Karpas-422 (cell line): ENCODE results near the gene MLC1. TPM values are rescaled to one million over a fixed set of nuclear protein-coding genes. Genes with fewer than 3 reads are reported as not detected.

Source experiments
- DNase-seq: peaks from one replicate; pipeline ENCODE4 v3.0.0-alpha.2; 2015
- H2AFZ ChIP-seq: fragments of 200-600 bp; sonication (generic); 2 replicates; pipeline ENCODE4 v1.6.1; 2014; ENCODE audit warnings: antibody characterized with exemption, low read length, mixed read lengths
- H3K27ac ChIP-seq: fragments of 200-600 bp; sonication (generic); 2 replicates; pipeline ENCODE4 v1.5.1; 2014; ENCODE audit warnings: mild to moderate bottlenecking, low read length, moderate library complexity
- H3K27me3 ChIP-seq: fragments of 200-600 bp; sonication (generic); 2 replicates; pipeline ENCODE4 v1.6.1; 2014; ENCODE audit warnings: low read length, mixed read lengths
- H3K36me3 ChIP-seq: fragments of 200-600 bp; sonication (generic); 2 replicates; pipeline ENCODE4 v1.6.1; 2014; ENCODE audit warnings: low read length, mixed read lengths; ENCODE audit not compliant: insufficient read depth
- H3K4me1 ChIP-seq: fragments of 200-600 bp; sonication (generic); 2 replicates; pipeline ENCODE4 v1.6.1; 2014; ENCODE audit warnings: mild to moderate bottlenecking, low read length, mixed read lengths
- H3K4me2 ChIP-seq: fragments of 200-600 bp; sonication (generic); 2 replicates; pipeline ENCODE4 v1.6.1; 2014; ENCODE audit warnings: low read length, low read depth, mild to moderate bottlenecking; ENCODE audit not compliant: poor library complexity, severe bottlenecking
- H3K4me3 ChIP-seq: fragments of 200-600 bp; sonication (generic); 2 replicates; pipeline ENCODE4 v1.5.1; 2014; ENCODE audit warnings: mild to moderate bottlenecking, antibody characterized with exemption, low read length, mixed read lengths
- H3K79me2 ChIP-seq: fragments of 200-600 bp; sonication (generic); 2 replicates; pipeline ENCODE4 v1.6.1; 2014; ENCODE audit warnings: mild to moderate bottlenecking, low read length, mixed read lengths
- H3K9ac ChIP-seq: fragments of 200-600 bp; sonication (generic); 2 replicates; pipeline ENCODE4 v1.6.0; 2014; ENCODE audit warnings: low read length
- H3K9me2 ChIP-seq: fragments of 200-600 bp; sonication (generic), shearing (Covaris generic); replicated peaks from 2 replicates; pipeline ENCODE4 v1.6.0; 2014; ENCODE audit warnings: mild to moderate bottlenecking, low read length, moderate library complexity; ENCODE audit not compliant: insufficient read depth
- H3K9me3 ChIP-seq: fragments of 300-700, 200-600 bp; sonication (generic); 2 replicates; pipeline ENCODE4 v1.6.1; 2014; ENCODE audit warnings: low read length, mixed read lengths
- H4K20me1 ChIP-seq: fragments of 200-600 bp; sonication (generic); 2 replicates; pipeline ENCODE4 v1.6.1; 2014; ENCODE audit warnings: mild to moderate bottlenecking, antibody characterized with exemption, low read length, low read depth; ENCODE audit not compliant: insufficient read depth
- total RNA-seq: library from RNA; depleted of rRNA; stranded (reverse); fragments of >200 nt; shearing (Covaris generic); gene quantifications from 2 replicates; pipeline ENCODE4 v1.2.3, GENCODE V29; 2014; ENCODE audit warnings: low replicate concordance

The MLC1 gene
- total RNA-seq, 1 experiment from 2014 or later, result not detected

GRCh38 chr22:50016308-50016987 is 68.8 kb downstream of the MLC1 start:
- H3K4me2 ChIP-seq, result no peak overlapping the region
- H3K4me1 ChIP-seq, result no peaks in the 10 kb centered on the region

GRCh38 chr22:50015451-50016307 is 69.5 kb downstream of the MLC1 start:
- Histone ChIP-seq H3K4me2 (no peak overlapping the region), H3K9me2 (no peaks in the 10 kb centered on the region), H3K4me3 (no peak overlapping the region), H3K27me3 (no peaks in the 10 kb centered on the region), H3K79me2 (no peaks in the 10 kb centered on the region), H3K4me1 (no peaks in the 10 kb centered on the region), H3K9me3 (peaks cover 7% of the 10 kb centered on the region; the same call in 1 of the 2 replicates), H4K20me1 (no peaks in the 10 kb centered on the region), H3K36me3 (no peaks in the 10 kb centered on the region), H3K9ac (no peak overlapping the region), H2AFZ (no peak overlapping the region), H3K27ac (no peak overlapping the region)
- DNase-seq, result no peak

More at GRCh38 chr22:50016308-50016987, 68.8 kb downstream of the MLC1 start:
- Histone ChIP-seq H3K9me2 (no peaks in the 10 kb centered on the region), H3K4me3 (no peak overlapping the region), H4K20me1 (no peaks in the 10 kb centered on the region), H3K36me3 (no peaks in the 10 kb centered on the region), H3K9ac (no peak overlapping the region), H3K27me3 (no peaks in the 10 kb centered on the region), H3K27ac (no peak overlapping the region), H2AFZ (no peak overlapping the region), H3K79me2 (no peaks in the 10 kb centered on the region), H3K9me3 (peaks cover 8% of the 10 kb centered on the region; the same call in 1 of the 2 replicates)
- no peak for DNase-seq

- Histone ChIP-seq H3K9ac (no peak overlapping the region), H3K79me2 (no peaks in the 10 kb centered on the region), H3K36me3 (no peaks in the 10 kb centered on the region), H3K9me2 (no peaks in the 10 kb centered on the region), H2AFZ (no peak overlapping the region), H3K27me3 (no peaks in the 10 kb centered on the region), H3K9me3 (0 out of 2 replicates have a peak, but pooled peaks cover 3% of the 10 kb centered on the region), H3K4me3 (no peak overlapping the region), H3K27ac (no peak overlapping the region), H4K20me1 (no peaks in the 10 kb centered on the region), H3K4me2 (no peak overlapping the region), H3K4me1 (no peaks in the 10 kb centered on the region)
- DNase-seq, result no peak
Measured at GRCh38 chr22:50014655-50015401, 70.4 kb downstream of the MLC1 start.

- no peak overlapping the region for H3K9ac ChIP-seq
- no peaks in the 10 kb centered on the region for H3K79me2 ChIP-seq
- no peaks in the 10 kb centered on the region for H3K4me1 ChIP-seq
- H3K4me2 ChIP-seq, result no peak overlapping the region
- H3K9me3 ChIP-seq, result no peaks in the 10 kb centered on the region
- no peak overlapping the region for H3K27ac ChIP-seq
- no peaks in the 10 kb centered on the region for H4K20me1 ChIP-seq
- no peaks in the 10 kb centered on the region for H3K36me3 ChIP-seq
- H3K27me3 ChIP-seq, result no peaks in the 10 kb centered on the region
- H2AFZ ChIP-seq, result no peak overlapping the region
- H3K9me2 ChIP-seq, result no peaks in the 10 kb centered on the region
- no peak overlapping the region for H3K4me3 ChIP-seq
- no peak for DNase-seq
Measured at GRCh38 chr22:50014053-50014501, 71.1 kb downstream of the MLC1 start.

- no peaks in the 10 kb centered on the region for H3K9me2 ChIP-seq
- H2AFZ ChIP-seq, result no peak within 1 kb of the TSS
- no peak for DNase-seq
- no peaks in the 10 kb centered on the region for H3K79me2 ChIP-seq
- no peaks in the 10 kb centered on the region for H3K36me3 ChIP-seq
- H3K27me3 ChIP-seq, result no peaks in the 10 kb centered on the region
- H3K9ac ChIP-seq, result no peak within 1 kb of the TSS
- H3K4me2 ChIP-seq, result no peak within 1 kb of the TSS
- H4K20me1 ChIP-seq, result no peaks in the 10 kb centered on the region
- H3K27ac ChIP-seq, result no peak within 1 kb of the TSS
- H3K4me3 ChIP-seq, result no peak within 1 kb of the TSS
- H3K4me1 ChIP-seq, result no peaks in the 10 kb centered on the region
- H3K9me3 ChIP-seq, result no peaks in the 10 kb centered on the region
Measured at GRCh38 chr22:50012211-50013181, 72.7 kb downstream of the MLC1 start, which contains the start of gene IL17REL. Gene IL17REL, minus strand, starts transcription at chr22:50012765. Its CDS starts 119 bp downstream, at chr22:50012646.

GRCh38 chr22:50011447-50012210 is 73.6 kb downstream of the MLC1 start:
- Histone ChIP-seq H4K20me1 (no peaks in the 10 kb centered on the region), H3K4me3 (no peak overlapping the region), H3K9ac (no peak overlapping the region), H3K36me3 (no peaks in the 10 kb centered on the region), H2AFZ (no peak overlapping the region), H3K4me2 (no peak overlapping the region), H3K27me3 (no peaks in the 10 kb centered on the region), H3K9me2 (no peaks in the 10 kb centered on the region), H3K27ac (no peak overlapping the region), H3K79me2 (no peaks in the 10 kb centered on the region), H3K4me1 (no peaks in the 10 kb centered on the region), H3K9me3 (no peaks in the 10 kb centered on the region)
- no peak for DNase-seq
